ENCODE measurements around the gene C11orf21.
"Not testable (repeated sequence)": the region's sequence is repeated elsewhere in the genome, so short reads cannot be mapped to it uniquely, and the experiment has no call there.

Gene C11orf21

GRCh38 chr11:2295971-2296912 is 5.5 kb downstream of the C11orf21 start:
- DNase-seq, result no peak

GRCh38 chr11:2294926-2295290 is 6.8 kb downstream of the C11orf21 start:
- no peak for DNase-seq

- DNase-seq, result peak in 1 of 2 donors; percentile 27
Measured at GRCh38 chr11:2293984-2294925, 7.5 kb downstream of the C11orf21 start.

GRCh38 chr11:2293531-2293971 is 8.2 kb downstream of the C11orf21 start:
- DNase-seq, result no peak

- DNase-seq, result no peak
Measured at GRCh38 chr11:2290351-2290841, 11.3 kb downstream of the C11orf21 start.

GRCh38 chr11:2289859-2290258 is 11.9 kb downstream of the C11orf21 start:
- DNase-seq, result no peak

GRCh38 chr11:2289350-2289749 is 12.4 kb downstream of the C11orf21 start:
- no peak for DNase-seq

GRCh38 chr11:2287091-2287490 is 14.6 kb downstream of the C11orf21 start:
- no peak for DNase-seq

GRCh38 chr11:2286350-2286749 is 15.4 kb downstream of the C11orf21 start:
- DNase-seq, result not testable (repeated sequence)

GRCh38 chr11:2280208-2280607 is 21.5 kb downstream of the C11orf21 start:
- no peak for DNase-seq

GRCh38 chr11:2277933-2278523 is 23.7 kb downstream of the C11orf21 start:
- DNase-seq, result no peak

- no peak for DNase-seq
Measured at GRCh38 chr11:2277008-2277346, 24.7 kb downstream of the C11orf21 start.

- no peak for DNase-seq
Measured at GRCh38 chr11:2276280-2277007, 25.3 kb downstream of the C11orf21 start.

GRCh38 chr11:2275334-2276279 is 26.1 kb downstream of the C11orf21 start:
- DNase-seq, result no peak

GRCh38 chr11:2273771-2274170 is 27.9 kb downstream of the C11orf21 start:
- DNase-seq, result no peak

GRCh38 chr11:2273311-2273710 is 28.4 kb downstream of the C11orf21 start:
- no peak for DNase-seq

- DNase-seq, result no peak
Measured at GRCh38 chr11:2272946-2273280, 28.8 kb downstream of the C11orf21 start.

- DNase-seq, result no peak
Measured at GRCh38 chr11:2272228-2272945, 29.3 kb downstream of the C11orf21 start.

- no peak for DNase-seq
Measured at GRCh38 chr11:2271327-2272227, 30.1 kb downstream of the C11orf21 start.

GRCh38 chr11:2271077-2271326 is 30.7 kb downstream of the C11orf21 start:
- peak; percentile 68 to 73 for DNase-seq

All from CD4-positive, alpha-beta T cell treated with Interferon alpha-2 for 1 hour (primary cell).